Amniotic stem cell (primary cell): Measurements from ENCODE around the gene CHRND.

ENCODE experiments used
- DNase-seq: peaks from one replicate; lab custom pipeline; 2025; lab: John Stamatoyannopoulos, UW

The CHRND gene

DNA sequence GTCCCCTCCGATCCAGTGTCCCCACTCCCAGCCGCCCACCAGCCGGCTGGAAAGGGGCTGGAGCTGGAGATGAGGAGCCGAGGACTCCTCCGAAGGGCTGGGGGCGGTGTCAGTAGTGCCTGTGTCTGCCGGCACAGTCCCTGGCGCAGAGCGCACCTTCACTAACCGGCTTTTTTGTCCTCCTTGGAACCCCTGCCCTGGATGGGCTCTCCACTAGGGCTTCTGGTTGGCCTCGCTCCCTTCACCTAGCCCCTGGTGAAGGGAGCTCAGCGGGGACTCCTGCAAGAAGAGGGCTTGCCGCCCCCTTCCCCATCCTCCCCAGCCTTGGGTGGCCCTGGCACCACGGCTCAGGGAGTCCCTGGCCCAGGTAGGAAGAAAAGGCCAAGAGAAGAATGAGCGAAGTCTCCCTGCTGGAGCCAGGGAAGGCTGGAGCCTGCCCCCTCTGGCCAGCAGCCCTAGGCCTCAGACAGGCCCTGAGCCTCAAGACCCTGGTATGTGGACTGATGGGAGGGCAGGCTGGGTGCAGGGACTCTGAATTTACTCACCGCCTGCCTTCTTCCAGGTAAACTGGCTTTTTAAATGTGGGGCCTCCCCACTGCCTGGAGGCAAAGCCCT lies 37.8 kb upstream of the CHRND start:
- no peak for DNase-seq

DNA sequence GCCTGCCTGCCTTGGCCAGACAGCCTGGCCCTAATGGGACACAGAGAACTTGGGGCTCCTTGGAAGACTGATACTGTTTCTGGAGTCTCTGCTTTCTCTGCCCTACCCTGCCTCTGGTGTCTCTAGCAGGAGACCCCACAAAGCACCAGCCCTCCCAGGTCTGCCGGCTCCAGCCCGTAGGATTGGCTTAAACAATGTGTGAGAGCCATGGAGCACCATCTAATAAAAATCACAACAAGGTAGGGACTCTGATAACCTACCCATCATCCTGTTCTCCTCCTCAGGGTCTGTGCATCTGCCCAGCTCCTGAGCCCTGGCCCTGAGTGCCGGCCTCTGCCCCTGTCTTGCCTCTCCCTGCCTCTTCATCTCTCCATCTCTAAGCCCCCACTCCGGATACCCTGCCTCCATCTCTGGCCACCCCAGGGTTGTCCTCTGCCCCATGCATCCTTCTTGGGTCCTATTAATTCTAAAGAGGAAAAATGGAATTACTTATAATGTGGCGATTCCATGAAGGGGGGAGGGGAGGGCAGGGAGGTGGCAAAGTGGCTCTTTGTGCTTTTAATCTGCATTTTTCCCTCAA lies 37.1 kb upstream of the CHRND start:
- DNase-seq: no peak

DNA sequence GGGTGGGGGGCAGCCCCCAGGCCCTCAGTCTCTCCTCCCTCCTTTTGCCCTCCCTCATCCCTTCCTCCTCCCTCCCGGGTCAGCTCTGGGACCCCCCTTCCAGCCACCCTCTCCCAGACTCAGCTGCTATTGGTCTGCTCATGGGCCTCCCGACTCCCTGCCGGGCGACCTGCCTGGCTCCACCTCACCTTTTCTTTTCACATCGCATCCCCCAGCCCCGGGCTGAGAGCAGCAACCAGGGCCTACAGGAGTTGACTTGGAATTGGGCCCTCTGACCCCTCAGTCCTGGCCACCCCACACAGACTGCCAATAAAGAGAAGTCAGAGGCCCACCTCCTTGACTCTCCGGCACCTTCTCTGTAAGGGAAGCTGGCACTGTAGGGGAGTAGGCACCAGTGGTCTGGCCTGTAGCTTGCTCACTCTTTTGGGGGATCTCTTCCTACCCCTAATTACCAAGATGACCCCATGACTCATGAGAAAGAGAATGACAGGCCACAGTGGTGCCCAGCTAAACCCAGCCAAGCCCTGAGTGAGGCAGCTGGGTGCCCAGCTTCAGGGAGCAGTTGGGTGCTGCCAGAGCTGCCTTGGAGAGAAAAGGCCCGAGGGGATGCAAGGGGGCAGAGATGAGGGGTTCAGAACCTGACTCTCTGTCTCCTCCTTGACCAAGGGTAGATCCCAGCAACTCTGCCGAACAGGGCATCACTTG lies 36.3 kb upstream of the CHRND start:
- no peak for DNase-seq

DNA sequence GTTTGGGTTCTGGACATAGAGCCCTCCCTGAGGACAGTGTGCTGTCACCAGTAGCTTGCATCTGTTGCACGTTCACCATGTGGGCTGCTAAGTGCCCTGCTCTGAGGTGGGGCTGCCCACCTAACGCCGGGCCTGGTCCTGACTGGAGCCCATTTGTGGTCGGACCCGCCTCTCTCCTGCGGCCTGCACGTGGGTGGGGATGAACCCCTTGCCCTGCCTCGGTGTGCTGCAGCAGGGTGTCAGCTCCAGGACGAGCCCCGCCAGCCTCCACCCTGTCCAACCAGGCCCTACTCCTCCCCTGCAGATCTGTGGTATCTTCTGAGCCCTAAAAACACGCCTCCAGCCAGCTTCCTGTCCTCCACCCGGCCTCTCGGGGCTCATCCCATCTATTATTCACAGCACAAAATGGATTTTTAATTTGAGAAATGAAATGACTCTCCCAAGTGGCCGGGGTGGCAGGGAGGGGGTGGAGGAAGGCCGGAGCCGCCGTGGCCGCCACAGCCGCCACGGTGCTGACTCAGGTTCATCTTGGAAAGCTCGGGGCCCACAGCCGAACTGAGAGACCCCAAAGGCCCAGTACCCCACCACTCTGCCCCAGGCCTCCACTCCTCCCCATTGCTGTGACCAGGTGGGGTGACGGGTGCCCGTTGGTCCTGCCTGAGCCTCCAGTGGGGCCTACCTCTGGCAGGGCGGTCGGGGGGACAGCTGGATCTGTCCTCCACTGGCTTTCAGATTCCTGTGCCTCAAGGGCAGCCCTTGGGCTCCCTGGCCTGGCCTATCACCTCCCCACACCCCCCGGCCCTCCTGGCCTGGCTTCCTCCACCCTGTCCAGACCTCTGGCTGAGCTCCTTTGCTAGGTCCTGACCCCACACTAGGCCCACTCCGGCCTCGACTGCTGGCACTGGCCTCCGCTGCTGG lies 35.5 kb upstream of the CHRND start:
- no peak for DNase-seq

DNA sequence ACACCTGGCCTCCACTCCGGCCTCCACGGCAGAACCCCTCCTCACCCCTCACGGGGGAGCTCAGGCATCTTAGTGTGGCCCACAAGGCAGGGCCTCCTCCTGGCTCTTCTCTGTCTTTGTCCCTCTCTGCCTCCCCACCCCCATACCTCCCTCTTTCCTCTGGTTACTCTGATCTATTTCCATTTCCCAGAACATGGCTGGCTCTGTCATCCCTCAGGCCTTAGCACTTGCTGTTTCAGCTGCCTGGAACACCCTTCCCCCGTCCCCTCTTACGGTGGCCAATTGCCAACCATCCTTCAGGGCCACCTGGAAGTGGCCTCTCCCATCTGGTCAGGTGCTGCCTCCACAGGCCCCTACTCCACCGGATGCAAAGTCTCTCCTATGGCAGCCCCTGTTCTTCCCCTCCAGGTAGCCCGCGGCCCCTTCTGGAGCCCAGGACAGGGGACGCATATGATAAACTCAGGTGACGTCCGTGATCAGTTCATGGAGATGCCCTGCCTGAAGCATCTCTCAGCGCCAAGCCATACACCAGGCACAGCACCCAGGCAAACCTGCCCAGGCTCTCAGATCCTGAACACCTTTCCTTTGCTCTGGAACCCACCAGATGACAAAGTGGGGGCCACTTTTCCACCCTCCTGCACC lies 34.7 kb upstream of the CHRND start:
- no peak for DNase-seq

DNA sequence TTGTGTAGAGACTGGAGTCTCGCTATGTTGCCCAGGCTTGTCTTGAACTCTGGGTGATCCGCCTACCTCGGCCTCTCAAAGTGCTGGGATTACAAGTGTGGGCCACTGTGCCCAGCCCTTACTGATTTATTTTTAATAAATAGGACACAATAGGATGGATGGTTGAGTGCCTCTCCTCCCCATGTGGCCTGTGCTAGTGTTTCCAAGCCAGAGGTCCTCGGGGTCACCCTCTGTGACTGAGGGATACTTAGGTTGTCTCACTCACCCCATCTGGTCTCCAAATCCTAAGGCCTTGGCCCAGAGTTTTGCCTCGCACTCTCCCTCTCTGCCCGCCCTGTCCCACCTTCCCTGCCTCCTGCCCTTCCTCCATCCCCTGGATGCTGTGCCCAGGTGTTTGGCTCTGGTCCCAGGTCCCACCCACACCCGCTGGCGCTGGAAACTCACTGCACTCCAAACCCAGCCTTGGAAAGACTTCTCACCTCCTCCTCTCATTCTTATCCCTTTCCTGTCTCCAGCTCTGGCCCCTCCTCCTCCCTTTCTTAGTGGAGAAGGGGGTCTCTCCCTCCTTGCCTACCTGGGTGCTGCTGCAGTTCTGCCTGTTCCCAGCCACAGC lies 33.6 kb upstream of the CHRND start:
- no peak for DNase-seq

DNA sequence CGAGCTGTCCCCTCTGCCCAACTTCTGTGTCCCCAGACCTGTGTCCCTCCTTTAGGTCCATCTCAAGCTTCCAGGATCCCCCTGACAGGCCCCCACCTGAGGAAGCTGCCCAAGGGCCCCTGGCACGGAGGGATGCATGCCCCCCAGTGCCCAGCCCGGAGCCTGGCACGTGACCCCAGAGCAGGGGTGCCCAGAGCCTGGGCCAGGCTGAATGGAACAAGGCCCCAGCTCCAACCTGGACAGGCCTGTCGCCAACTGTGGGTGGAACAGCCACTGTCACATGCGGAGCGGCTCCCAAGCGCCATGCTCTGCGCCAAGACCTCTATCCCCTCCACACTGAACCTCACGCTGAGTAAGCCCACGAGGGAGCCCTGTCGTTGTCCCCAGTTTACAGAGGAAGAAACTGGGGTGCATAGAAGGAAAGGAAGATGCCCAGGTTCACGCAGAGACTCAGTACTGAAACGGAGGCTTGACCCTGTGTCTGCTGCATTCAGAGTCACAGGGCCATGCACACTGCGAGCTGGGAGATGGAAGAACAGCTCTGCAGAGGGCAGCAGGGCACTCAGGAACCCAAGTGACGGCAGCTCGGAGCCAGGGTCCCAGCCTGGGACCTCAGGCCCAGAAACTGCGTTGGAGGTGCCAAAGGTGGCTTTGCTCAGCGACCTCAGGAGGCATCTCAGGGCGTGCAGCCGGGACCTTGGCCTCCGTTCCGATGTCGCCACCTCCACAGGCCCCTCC lies 32.8 kb upstream of the CHRND start:
- no peak for DNase-seq

DNA sequence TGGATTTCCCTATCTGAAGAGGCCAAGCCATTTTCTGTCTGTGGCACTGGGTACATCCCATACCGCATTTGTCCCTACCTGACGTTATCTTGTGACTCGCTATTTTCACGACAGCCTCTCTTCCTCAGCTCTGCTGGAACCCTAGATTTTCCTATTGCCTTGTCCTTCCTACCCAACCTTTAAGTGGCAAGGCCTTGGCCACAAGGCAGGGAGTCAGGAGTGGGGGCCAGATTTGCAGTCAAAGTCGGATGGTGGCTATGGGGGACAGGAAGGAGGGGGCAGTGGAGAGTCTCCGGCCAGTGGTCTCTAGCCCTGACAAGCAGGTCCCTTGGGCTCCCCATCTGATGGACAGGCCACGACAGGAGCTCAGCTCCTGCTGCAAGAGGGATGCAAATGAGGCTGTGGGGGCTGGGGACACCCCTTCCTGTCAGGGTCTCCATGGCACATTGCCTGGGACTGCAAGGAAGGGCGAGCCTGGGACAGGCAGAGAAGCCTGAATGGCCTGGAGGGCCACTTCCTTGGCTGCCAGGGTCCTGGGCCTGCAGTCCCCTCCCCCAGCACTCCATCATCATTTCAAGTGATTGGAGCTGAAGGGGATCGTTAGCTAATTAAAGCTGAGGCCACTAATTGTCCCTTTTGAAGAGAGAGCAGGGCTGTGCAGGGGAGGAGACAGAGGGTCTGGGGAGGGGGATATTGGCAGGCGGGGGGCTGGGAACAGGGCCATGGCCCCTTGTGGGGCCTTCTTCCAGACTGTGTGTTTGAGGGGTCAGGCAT lies 32.1 kb upstream of the CHRND start:
- no peak for DNase-seq

DNA sequence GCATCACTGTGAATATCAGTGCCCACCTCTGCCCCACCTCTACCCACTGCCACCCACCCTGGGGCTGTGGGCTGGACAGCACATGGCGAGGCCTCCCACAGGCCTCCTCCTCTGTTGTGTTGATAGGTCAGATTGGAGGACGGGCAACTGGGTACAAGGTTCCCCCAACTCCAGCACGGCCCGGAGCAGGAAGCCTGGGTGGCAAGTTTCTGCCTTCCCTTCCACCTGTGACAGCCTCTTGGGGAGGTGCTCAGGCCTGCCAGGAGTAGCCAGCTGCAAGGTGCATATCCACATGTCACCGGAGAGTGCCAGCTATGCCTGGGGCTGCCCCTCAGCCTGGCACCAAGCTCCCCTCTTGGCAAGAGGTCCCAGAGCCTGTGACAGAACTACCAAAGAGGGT lies 31.4 kb upstream of the CHRND start:
- DNase-seq: no peak

DNA sequence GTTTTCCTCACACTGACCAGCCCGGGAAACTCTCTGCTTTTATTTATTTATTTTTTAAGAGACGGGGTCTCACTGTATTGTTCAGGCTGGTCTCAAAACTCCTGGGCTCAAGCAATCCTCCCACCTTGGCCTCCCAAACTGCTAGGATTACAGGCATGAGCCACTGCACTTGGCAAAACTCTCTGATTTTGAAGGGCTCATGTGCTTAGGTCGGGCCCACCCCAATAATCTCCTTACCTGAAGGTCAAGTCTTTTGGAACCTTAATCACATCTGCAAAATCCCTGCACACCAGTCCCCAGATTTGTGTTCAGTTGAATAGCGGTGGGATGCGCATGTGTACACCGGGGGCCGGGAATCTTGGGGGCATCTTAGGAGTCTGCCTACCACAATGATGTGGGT lies 30.7 kb upstream of the CHRND start:
- DNase-seq: no peak

DNA sequence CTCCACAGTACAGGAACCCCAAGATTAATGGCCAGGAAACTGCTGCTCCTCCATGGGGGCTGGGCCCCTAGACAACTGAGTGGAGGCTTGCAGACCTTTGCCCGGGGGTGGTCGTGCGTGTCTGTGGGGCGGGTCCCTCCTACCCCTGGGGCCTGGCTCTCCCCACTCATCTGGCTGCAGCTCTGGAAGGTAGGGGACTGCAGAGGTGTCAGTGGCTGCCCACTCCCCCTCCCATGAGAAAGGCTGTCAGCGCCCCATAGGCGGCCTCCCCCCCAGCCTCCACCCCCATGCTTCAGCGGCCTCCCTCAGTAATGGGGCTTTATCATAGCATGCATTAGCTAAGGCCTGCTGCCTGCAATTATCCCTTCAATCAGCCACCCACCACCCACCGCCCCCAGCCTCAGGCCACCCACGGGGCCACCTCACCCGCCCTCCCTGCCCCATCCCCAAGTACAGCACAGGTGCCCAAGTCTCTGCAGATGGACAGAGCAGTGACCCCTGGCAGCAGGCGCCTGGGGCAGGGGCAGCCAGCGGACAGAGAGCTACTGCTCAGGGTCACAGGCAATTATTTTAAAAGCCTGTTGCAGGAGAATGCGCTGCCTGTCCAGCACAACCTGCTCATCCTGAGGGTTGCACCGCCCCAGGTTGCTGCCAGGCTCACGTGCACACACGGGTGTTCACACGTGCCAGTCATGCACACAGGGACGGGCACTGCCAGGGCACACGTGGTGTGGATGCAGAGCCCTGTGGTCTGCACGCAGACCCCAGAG lies 29.3 kb upstream of the CHRND start:
- no peak for DNase-seq

DNA sequence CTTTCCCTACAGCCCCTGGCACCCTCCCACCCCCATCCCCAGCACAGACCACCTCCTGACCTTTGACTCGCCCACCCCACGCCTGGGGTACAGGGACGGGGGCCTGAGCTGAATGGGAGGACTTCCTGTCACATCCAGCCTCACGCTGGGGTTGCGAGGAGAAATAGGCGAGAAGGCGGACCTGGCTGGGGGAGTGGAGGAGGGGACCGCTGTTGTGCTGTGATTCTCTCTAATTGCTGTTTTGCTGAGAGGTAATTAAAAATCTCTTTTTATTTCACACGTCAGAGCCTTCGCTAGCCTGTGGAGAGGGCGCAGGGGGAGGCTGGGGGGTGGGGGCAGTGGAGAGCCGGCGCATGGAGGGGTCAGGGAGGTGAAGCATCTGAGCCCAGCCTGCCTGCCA lies 28.6 kb upstream of the CHRND start:
- DNase-seq: no peak

DNA sequence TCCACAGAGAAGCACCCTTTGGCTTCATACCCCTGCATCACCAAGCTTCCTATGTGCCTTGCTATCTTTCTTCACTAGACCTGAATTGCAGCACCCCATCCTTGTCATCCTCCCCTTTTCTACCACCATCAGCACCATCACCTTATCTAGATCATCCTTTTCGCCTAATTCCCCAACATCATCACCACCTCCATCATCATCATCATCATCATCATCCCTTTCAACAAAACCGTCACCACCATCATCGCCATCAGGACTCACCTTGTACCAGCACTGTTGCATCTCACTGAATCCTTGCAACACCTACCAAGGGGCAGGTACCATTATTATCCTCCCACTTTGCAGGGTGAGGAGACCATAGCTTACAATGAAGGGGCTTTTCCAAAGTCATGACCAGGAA lies 27.5 kb upstream of the CHRND start:
- no peak for DNase-seq

DNA sequence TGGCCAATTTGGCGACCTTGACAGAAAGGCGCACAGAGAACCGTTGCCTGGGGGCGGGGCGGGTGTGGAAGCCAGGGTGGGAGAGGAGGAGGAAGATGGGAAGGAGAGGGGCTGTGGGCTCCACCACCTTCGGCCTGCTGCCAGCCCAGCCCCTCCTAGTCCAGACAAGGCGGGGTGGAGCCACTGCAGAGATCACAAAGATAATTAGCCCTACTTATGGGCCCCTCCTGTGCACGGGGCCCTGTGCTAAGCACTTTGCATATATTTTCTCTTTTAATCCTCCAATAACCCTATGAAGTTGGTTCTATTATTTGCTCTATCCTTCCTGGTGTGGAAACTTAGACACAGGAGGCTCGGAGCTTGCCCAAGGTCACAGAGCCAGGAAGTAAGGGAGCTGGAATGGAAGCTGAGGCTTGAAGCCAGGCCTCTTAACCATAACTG lies 24.6 kb upstream of the CHRND start:
- no peak for DNase-seq

DNA sequence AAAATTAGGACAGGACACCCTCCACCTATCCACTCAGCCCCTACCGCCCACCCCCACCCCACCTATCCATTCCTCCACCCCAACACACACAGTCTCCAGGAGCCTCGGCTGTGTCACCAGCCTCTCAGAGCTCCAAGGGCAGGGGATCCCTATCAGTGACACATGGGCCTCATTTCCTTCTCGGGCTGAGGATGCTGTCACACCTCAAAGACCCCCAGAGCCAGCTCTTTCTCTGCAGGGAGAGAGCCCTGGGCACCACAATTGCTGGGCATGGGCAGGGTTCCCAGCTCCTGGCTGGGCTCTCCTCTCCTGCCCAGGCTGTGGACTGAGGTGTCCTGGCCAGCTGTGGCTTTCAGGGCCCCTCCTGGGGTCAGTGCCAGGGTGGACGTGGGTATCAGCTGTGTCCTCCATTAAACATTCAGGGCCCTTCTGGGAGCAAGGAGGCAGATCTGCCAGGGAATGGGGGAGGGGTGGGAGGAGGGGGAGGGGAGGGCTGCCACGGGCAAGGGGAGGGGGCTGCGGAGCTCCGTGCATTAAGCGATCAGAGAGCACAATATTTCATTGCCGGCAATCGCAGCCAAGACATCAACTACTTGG lies 24.1 kb upstream of the CHRND start:
- DNase-seq: no peak

DNA sequence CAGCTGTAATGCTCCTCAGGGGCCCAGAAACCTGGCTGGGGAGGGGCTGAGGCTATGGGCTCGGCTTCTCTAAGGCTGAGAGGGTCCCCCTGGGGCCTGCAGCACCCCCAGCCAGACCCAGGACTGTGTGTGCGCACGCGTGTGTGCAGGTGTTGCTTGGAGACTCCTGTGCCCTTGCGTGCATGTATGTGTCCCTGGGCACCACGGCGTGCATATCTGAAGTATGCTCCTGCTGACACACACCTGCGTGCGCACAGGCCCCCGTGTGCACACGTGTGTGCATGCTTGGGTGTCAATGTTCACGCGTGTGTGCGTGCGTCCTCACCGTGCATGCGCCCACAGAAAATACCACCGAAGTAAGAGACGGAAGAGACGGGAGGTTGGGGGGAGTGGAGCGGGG lies 23.4 kb upstream of the CHRND start:
- DNase-seq: no peak

DNA sequence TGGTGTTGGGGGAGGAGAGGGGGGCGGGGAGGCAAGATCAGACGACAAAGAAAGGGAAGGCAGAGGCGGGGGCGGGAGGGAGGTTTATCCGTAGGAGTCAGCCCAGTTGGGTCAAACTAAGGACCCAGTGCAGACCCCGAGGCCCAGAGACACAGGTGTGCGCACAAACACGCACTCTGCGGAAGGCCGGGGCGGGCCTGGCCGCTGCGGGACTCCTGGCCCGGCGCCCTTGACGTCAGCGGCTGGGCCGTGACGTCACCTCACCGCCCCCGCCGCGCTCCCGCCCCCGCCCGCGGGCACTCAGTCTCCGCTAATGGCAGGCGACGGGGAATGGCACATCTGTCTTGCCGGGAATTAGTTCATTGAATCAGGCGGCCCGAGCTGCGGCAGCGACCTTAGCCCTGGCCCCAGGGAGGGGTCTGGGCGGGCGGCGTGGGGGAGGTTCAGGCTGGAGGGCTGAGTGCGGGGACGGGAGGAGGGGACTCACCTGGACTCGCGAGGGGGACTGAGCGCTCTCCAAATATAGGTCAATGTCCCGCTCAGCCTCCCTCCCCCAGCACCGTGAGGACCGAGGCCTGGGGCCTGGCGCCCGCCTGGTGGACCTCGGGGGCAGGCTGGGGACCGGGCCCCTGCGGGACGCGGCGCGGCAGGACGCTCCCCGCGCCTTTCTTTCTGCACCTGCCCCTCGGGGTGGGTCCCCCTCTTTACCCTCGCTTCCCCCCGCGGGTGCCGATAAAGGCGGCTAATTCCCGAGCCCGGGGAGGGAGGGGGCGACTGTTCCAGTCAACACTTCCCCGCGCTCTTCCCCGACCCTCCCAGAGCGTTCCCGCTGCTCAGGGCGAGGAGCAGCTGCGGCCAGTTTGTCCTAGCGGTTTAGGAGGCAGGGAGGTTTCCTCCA lies 22.8 kb upstream of the CHRND start:
- DNase-seq: no peak

DNA sequence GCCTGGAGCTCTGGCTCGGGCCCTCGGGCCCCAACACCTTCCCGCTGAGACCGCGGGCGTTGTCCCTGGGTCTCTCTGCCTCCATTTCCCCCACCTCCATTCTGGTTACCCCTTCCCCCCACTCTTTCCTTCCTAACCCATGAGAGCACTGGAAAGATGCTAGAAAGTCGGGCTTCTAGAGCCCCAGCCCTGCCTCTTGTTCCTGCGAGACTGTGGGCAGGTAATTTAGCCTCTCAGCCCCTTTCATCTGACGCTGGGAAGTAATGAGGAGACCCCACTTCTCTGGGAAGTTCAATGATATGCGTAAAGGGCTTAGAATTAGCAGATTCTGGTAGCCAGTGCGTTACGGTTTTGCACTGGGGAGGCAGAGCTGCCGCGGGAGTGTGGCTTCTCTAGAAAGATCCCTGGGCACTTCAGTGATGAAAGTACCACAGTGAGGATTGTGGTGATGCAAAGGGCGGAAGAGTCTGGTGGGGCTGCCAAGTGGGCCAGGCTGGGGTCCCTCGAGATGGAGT lies 22.1 kb upstream of the CHRND start:
- DNase-seq: no peak
